NCI-H1105 (cell line): ENCODE measurements around the gene EPS8.

Source experiments
- DNase-seq: peaks from one replicate; lab custom pipeline; 2025; lab: John Stamatoyannopoulos, UW

Gene EPS8

GRCh38 chr12:15602051-15602672 is 187.0 kb downstream of the EPS8 start:
- no peak for DNase-seq

GRCh38 chr12:15601210-15601800 is 187.9 kb downstream of the EPS8 start:
- no peak for DNase-seq

- DNase-seq, result no peak
Observed at GRCh38 chr12:15600223-15600935, 188.8 kb downstream of the EPS8 start.

DNA sequence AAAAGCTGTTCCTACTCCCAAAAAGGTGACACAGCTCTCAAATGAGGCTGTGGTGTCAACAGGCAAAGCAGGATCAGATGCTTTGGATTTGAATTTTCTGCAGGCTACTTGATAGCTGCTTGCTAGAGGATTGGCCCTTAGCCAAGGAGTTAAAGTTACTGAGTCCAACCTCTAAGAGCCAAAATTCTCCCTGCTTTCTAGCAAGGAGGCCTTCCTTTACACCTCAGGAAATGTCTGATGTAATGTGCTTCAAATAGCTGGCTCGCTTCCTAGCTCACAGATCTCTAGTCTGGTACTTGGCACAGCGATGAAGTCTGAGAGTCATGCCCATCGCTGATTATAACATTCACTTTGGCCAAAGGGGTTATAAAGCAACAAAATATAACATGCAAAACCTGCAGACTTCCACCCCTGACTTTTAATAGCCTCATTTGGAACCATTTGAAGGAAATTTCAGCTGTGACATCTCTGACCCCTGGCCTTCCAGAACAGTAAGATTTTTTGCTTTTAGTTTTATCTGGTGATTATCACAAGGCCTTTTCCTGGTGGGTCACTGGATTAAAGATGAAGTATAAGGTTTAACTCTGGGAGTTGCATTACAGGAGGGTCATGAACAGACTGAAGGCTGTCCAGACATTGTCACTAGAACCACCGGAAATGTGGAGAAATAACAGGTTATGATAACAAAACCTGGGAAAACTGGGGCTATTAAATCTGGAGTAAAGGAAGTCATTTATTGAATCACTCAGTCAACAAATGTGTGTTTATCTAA is 189.7 kb downstream of the EPS8 start:
- DNase-seq, result peak; percentile 54

GRCh38 chr12:15597125-15597830 is 191.9 kb downstream of the EPS8 start:
- no peak for DNase-seq

DNA sequence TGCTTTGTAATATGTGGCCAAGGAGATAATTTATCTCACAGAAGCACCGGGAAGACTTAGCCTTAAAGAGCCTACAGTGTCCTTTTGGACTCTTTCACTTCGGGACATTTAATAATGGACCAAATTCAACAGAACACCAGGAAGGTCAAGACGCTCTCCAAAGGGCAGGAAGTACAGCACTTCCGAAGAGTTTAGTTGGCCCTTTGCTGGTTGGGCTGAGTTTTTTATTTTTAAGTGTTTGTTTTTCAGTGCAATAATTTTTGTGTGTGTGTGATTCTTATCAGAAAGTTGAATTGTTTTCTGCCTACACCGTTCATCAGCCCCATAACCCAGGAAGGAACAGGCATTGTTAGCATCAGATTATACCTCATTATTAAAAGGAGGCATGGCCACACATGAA is 193.0 kb downstream of the EPS8 start:
- no peak for DNase-seq

DNA sequence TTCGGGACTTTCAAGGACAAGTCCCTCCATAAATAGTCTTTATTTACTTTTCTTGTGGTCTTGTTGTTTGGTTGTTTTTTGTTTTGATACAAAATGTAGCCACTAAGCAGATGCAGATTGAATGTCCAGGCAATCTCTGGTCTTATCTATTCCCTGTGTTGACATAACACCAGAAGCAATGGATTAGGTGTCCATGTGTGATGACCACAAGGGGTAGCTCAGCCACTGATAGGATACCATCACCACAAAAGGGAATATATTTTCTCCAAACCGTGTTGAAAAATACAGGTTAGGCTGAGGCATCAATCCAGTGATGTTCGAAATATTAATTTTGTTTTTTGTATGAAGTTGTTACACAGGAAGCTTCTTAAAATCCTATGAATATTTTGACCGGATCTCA is 196.3 kb downstream of the EPS8 start:
- no peak for DNase-seq

DNA sequence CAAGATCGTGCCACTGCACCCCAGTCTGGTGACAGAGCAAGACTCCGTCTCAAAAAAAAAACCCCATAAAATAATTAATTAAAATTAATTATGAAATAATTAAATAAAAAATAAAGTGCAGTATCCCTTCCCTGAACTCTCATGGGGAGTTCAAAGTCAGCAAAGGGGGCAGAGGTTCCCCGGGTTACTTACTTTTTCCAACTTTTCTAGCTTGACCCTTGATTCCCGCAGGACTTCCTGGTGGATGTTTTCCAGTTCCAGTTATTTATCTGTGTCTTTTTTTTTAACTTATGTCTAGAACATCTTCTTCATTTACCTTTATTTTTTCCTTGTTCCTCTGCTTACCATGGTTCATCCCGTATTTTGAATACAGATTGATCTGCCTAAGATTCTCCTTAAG is 197.4 kb downstream of the EPS8 start:
- DNase-seq, result no peak

DNA sequence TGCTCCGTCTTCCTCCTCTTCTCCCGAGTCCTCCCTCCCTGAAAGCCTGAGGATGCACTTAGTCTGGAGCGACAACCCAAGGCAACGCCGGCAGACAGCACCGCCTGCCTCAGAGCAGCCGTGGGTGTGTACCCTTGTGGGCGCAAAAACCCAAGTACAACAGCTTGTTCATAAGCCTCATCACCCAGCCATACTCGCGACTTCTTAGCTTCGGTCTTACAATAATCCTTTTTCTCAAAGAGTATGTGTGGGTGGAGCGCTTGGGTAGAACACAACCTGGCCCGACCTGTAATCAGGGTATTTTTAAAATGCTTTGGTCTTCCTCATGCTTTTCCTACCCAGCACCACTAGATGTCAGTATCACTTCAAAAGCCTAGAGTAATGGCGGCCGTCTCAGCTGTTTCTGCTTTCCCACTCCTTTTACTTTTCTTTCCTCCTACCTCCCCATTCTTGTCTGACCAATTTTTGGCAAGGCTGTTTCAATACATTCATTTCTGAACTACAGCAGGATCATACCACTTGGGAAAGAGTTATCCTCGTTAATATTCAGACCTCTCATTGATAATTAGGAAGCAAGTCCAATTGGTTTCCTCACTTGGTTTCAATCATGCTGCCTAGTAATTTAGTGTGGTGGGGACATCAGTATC is 198.9 kb downstream of the EPS8 start:
- peak; percentile 35 for DNase-seq

DNA sequence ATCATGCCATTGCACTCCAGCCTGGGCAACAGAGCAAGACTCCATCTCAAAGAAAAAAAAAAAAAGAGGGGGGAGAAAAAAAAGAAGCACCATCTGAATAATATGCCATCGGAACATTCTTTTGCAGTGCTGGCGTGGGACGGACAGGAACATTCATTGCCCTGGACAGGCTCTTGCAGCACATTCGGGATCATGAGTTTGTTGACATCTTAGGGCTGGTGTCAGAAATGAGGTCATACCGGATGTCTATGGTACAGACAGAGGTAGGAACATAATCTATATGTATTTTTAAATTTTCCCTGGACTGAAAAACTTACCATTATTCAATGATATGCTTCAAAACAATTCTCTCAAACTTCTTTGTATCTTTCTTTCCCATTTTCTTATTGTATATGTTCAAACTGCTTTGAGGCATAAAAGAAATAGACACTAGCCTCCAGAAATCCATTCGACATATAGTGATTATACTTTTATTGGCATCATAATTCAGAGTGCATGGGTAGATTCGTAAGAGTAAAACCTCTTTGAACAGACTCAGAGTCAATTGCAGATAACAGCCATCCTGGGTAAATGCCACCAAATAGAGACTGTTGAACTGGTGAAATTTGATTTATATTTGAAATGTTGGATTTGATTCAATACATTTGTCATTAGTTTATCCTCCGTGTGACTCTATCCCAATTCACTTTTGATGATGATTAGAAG is 199.7 kb downstream of the EPS8 start:
- DNase-seq, result no peak

- DNase-seq, result peak; percentile 26
Observed at GRCh38 chr12:15584366-15585041, 204.7 kb downstream of the EPS8 start.

DNA sequence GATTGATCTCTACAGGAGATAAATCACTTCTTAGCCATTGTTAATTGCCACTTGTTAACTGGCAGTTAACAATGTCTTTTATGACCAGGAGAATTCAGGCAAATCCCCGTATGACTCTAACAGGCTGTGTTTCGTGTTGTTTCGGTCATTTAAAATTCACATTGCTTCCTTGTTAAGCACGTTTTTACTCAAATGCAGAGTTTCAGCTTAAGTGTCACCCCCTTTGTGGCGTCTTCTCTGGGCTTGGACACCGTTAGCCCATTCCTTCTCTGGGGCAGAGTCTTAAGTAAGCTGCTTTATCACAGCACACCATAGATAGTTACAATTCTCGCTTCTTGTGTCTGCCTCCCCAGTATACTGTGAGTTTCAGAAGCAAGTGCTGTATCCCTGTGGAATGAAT is 205.4 kb downstream of the EPS8 start:
- no peak for DNase-seq

DNA sequence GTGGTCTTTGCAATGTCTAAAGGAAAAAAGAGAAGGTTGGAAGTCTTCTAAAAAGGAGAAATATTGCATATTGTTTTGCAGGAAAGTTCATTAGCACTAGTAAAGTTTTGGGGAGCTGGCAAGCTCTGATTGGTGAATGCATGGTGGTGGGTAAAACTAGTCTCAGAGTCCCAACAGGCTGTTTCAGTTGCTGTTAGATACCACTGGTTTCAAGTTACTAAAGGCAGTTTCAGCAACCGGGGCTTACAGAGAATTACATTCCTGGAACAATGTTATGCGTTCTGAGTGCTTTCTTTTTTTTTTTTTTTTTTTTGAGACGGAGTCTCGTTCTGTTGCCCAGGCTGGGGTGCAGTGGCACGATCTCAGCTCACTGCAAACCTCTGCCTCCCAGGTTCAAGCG is 208.2 kb downstream of the EPS8 start:
- no peak for DNase-seq

DNA sequence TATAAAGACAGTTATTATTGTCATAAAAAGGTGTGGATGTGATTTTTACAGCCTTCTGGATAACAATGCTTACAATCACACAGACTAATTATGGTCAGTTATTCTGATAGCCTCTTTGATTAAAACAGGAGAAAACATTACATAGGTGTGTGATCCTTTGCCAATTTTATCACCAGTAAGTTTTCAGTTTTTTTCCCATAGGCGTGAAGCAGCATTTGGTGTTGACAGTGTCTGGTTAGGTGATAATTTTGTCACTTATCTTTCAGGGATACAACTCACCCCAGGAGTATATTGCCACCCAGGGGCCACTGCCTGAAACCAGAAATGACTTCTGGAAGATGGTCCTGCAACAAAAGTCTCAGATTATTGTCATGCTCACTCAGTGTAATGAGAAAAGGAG is 208.8 kb downstream of the EPS8 start:
- DNase-seq, result no peak

DNA sequence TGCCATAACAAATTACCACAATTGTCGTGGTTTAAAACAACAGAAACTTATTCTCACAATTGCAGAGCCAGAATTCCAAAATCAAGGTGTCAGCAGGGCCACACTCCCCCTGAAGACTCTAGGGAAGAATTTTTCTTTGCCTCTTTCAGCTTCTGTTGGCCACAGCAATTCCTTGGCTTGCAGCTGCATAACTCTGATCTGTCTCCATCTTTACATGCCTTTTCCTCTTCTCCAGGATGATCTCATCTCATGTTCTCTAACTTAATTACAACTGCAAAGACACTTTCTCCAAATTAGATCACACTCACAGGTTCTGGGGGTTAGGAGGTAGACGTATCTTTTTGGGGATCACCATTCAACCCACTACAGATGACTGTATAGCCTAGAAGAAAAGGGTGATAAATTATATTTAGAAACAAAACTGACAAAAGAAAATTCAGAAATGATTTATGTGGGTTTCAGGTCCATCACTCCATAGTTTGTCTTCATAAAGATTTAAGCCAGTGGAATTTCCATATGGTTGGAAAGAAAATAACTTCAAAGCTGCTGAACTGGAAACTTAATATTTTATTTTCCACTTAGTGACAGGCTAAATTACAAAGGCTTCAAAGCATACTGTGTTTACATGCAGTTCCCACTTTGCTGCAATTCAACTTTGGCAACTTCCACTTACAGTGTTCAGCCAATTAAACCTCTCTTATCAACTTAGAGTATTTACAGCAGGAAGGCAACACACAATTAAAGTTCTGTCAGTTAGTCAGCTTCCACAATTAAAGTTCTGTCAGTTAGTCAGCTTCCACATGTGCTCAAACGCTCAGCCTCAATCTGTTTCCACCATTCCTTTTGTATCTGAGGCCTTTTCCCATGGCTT is 213.3 kb downstream of the EPS8 start:
- no peak for DNase-seq

GRCh38 chr12:15574353-15574752 is 214.8 kb downstream of the EPS8 start:
- no peak for DNase-seq
